OCI-LY7 (cell line): Measurements from ENCODE around the gene KCNIP4.

Experiments
- CTCF ChIP-seq: fragments of 200-600 bp; sonication (generic); conservative IDR thresholded peaks from 2 replicates; pipeline ENCODE4 v1.5.1; 2014; ENCODE audit warnings: mild to moderate bottlenecking, antibody characterized with exemption, low read length, moderate library complexity, mixed read lengths
- EZH2phosphoT487 ChIP-seq: fragments of 200-600 bp; sonication (generic); IDR thresholded peaks from 2 replicates; pipeline ENCODE4 v1.6.1; 2018; ENCODE audit warnings: low read depth, borderline replicate concordance, mild to moderate bottlenecking, mixed run types, antibody characterized with exemption, low read length, moderate library complexity, mixed read lengths

- TF ChIP-seq CTCF: no peak
- TF ChIP-seq EZH2phosphoT487: no peak
These were observed 830.9 kb downstream of the KCNIP4 start for GRCh38 chr4:21117541-21118180.
